DOHH2 (cell line): ENCODE data around the gene MANSC4.
A peak's percentile ranks its signal among the peaks of the same experiment; 100 is the strongest.

Experiments
- H3F3A ChIP-seq: fragments of 200-600 bp; sonication (generic), shearing (Covaris generic); 2 replicates; pipeline ENCODE4 v1.6.0; 2016; ENCODE audit warnings: antibody characterized with exemption, mild to moderate bottlenecking; ENCODE audit not compliant: control insufficient read depth, insufficient read depth
- H3K27ac ChIP-seq: fragments of 200-600 bp; sonication (generic); 2 replicates; pipeline ENCODE4 v1.5.1; 2014; ENCODE audit warnings: low read depth, mild to moderate bottlenecking, low read length, moderate library complexity
- H3K27me3 ChIP-seq: fragments of 200-600 bp; sonication (generic); 2 replicates; pipeline ENCODE4 v1.6.1; 2014; ENCODE audit warnings: mild to moderate bottlenecking, low read length, mixed read lengths; ENCODE audit not compliant: control insufficient read depth
- H3K36me3 ChIP-seq: fragments of 200-600 bp; sonication (generic); 2 replicates; pipeline ENCODE4 v1.6.1; 2014; ENCODE audit warnings: mild to moderate bottlenecking, low read length, moderate library complexity, mixed read lengths; ENCODE audit not compliant: control insufficient read depth
- H3K4me1 ChIP-seq: fragments of 200-600 bp; sonication (generic); 2 replicates; pipeline ENCODE4 v1.6.1; 2014; ENCODE audit warnings: mild to moderate bottlenecking, low read length, mixed read lengths; ENCODE audit not compliant: control insufficient read depth
- H3K4me2 ChIP-seq: fragments of 200-600 bp; sonication (generic); 2 replicates; pipeline ENCODE4 v1.6.0; 2014; ENCODE audit warnings: mild to moderate bottlenecking, low read length, moderate library complexity
- H3K4me3 ChIP-seq: fragments of 200-600 bp; sonication (generic); 2 replicates; pipeline ENCODE4 v1.5.1; 2014; ENCODE audit warnings: mild to moderate bottlenecking, low read length, mixed read lengths
- H3K79me2 ChIP-seq: fragments of 200-600 bp; sonication (generic); 2 replicates; pipeline ENCODE4 v1.6.1; 2014; ENCODE audit warnings: mild to moderate bottlenecking, low read length, mixed read lengths; ENCODE audit not compliant: control insufficient read depth
- H3K9me2 ChIP-seq: fragments of 200-600 bp; sonication (generic); replicated peaks from 2 replicates; pipeline ENCODE4 v1.6.1; 2014; ENCODE audit warnings: mild to moderate bottlenecking, low read length, mixed read lengths; ENCODE audit not compliant: control insufficient read depth
- H3K9me3 ChIP-seq: fragments of 200-600 bp; sonication (generic); 2 replicates; pipeline ENCODE4 v1.6.1; 2014; ENCODE audit warnings: antibody characterized with exemption, low read length, mixed read lengths; ENCODE audit not compliant: control insufficient read depth, insufficient read depth
- H4K20me1 ChIP-seq: fragments of 200-600 bp; sonication (generic); 2 replicates; pipeline ENCODE4 v1.6.0; 2014; ENCODE audit warnings: low read depth, mild to moderate bottlenecking, antibody characterized with exemption, low read length, moderate library complexity; ENCODE audit not compliant: control insufficient read depth, insufficient read depth
- CTCF ChIP-seq: fragments of 200-600 bp; sonication (generic); IDR thresholded peaks from one replicate; pipeline ENCODE4 v1.5.1; 2014; ENCODE audit warnings: antibody characterized with exemption, mild to moderate bottlenecking, low read depth, low read length; ENCODE audit not compliant: poor library complexity, severe bottlenecking
- EZH2phosphoT487 ChIP-seq: fragments of 200-600 bp; sonication (generic); IDR thresholded peaks from 2 replicates; pipeline ENCODE4 v1.6.1; 2017; ENCODE audit warnings: borderline replicate concordance, mild to moderate bottlenecking, antibody characterized with exemption, low read length, moderate library complexity, mixed read lengths

The MANSC4 gene

DNA sequence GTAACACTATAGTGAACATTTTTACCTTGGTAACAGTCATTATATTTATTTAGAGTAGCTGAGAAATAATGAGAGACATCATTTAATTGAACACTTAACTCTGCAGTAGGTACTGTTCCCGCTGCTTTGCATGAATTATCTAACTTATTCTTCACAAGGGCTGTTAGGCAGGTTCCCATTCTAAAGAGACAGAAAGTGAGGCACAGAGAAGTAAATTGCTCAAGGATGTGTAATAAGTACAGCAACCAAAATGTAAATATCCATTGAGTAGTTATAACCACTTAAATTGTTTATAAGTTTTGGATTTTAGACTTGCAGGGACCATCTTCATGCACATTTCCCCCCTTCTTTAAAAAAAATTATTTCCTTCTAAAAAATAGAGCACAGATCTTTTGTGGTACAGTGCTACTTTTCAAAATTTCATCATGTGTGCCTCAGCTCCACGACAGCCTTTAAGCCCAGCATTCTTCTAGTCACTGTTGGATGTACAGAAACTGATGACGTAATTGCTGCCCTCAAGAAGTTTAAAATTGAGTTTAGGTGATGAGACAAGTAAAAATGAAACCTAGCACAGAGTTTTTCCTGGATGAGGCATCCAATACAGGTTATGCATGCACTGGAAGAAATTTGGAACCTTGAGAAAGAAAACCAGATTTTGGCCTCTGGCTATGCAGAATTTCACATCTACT lies 6.0 kb upstream of the MANSC4 start:
- Histone ChIP-seq H3K4me3 (no peak overlapping the region), H3F3A (no peaks in the 10 kb centered on the region), H4K20me1 (0 out of 2 replicates have a peak, but pooled peaks cover 3% of the 10 kb centered on the region), H3K79me2 (peaks cover 87% of the 10 kb centered on the region), H3K36me3 (peaks cover 50% of the 10 kb centered on the region), H3K27me3 (no peaks in the 10 kb centered on the region), H3K9me3 (no peaks in the 10 kb centered on the region), H3K4me1 (peaks cover 32% of the 10 kb centered on the region), H3K27ac (no peak overlapping the region), H3K4me2 (no peak overlapping the region), H3K9me2 (no peaks in the 10 kb centered on the region)
- TF ChIP-seq EZH2phosphoT487 = no peak
- no peak for TF ChIP-seq CTCF

DNA sequence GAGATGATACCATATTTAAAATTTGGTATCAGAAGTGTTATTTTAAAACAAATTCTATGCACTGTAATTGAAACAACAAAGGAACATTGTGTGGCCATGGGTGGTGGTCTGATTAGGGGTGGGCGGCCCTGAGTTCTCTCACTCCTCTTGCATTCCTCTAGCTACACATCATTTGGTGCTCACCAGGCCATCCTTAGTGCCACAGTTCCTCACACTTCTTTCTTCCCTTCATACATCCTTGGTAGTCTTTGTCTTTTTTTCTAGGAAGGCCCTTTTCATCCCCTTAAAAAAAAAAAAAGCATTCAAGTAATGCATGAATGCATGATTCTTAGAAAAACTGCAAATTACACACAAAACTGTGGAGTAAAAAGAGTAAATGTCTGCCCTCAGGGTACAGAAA lies 2.4 kb upstream of the MANSC4 start:
- peak overlapping the region; percentile 93 for H3K4me2 ChIP-seq
- peaks cover 31% of the 10 kb centered on the region for H3K36me3 ChIP-seq
- H3K9me2 ChIP-seq = no peaks in the 10 kb centered on the region
- H3K4me3 ChIP-seq = no peak overlapping the region
- TF ChIP-seq EZH2phosphoT487 (no peak), CTCF (no peak)
- H3K27me3 ChIP-seq = no peaks in the 10 kb centered on the region
- peaks cover 43% of the 10 kb centered on the region for H3K4me1 ChIP-seq
- no peaks in the 10 kb centered on the region for H3K9me3 ChIP-seq
- H3F3A ChIP-seq = peaks cover 6% of the 10 kb centered on the region; the same call in 1 of the 2 replicates
- H3K79me2 ChIP-seq = peaks cover 65% of the 10 kb centered on the region
- H4K20me1 ChIP-seq = no peaks in the 10 kb centered on the region
- H3K27ac ChIP-seq = no peak overlapping the region

DNA sequence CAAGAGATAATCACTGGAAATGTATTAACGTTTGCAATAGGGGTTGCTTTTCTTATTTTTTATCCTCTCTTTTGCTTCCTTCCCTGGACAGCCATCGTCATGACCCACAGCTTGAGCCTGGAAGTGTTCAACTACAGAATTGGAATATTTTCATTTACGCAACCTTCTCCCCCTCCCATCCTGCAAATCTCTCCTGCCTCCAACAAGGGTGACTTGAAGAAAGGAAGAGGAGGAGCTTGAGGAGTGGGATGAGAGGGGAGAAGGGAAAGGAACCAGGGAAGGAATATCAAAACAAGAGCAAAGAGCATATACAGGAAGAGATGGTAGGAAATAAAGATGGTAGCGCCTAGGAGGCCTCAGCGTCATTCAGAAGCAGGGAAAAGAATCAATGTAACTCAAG lies 1.6 kb upstream of the MANSC4 start:
- no peak for TF ChIP-seq EZH2phosphoT487
- no peak for TF ChIP-seq CTCF
- H3K79me2 ChIP-seq = peaks cover 60% of the 10 kb centered on the region
- no peaks in the 10 kb centered on the region for H3K27me3 ChIP-seq
- H3K4me3 ChIP-seq = peak overlapping the region; percentile 86
- no peaks in the 10 kb centered on the region for H4K20me1 ChIP-seq
- no peak overlapping the region for H3K27ac ChIP-seq
- no peaks in the 10 kb centered on the region for H3K9me2 ChIP-seq
- H3K4me1 ChIP-seq = peaks cover 43% of the 10 kb centered on the region
- no peaks in the 10 kb centered on the region for H3K9me3 ChIP-seq
- peaks cover 31% of the 10 kb centered on the region for H3K36me3 ChIP-seq
- peaks cover 6% of the 10 kb centered on the region; the same call in 1 of the 2 replicates for H3F3A ChIP-seq
- peak overlapping the region; percentile 93 for H3K4me2 ChIP-seq
